A673 (cell line): ENCODE results near the gene APLP2. TPM values are rescaled to one million over a fixed set of nuclear protein-coding genes. Genes with fewer than 3 reads are reported as not detected.

Experiments used
- BruUV-seq: library from RNA; stranded (reverse); fragments of 400-500 nt; replicated peaks from 2 replicates; lab custom pipeline; 2021; lab: Mats Ljungman, UMichigan
- CTCF ChIA-PET: fragments of 300-600 bp; sonication (Branson Sonifier 250); formaldehyde crosslinking; loops from one replicate; lab custom pipeline; 2022; ENCODE audit warnings: antibody characterized with exemption; lab: Charles Lee
- POLR2A ChIA-PET: fragments of 300-600 bp; sonication (Branson Sonifier 250); formaldehyde crosslinking; loops from one replicate; lab custom pipeline; 2022; ENCODE audit warnings: antibody characterized with exemption; ENCODE audit not compliant: low non-redundant PET; lab: Charles Lee
- DNase-seq: peaks from one replicate; pipeline ENCODE4 v3.0.0-alpha.2; 2015; ENCODE audit warnings: low spot score
- H3K27ac ChIP-seq: fragments of 200-600 bp; sonication (generic); 2 replicates; pipeline ENCODE4 v1.5.1; 2016; ENCODE audit warnings: mixed run types, low read depth, mild to moderate bottlenecking, mixed read lengths, antibody characterized with exemption, low read length; ENCODE audit not compliant: poor library complexity, severe bottlenecking
- H3K27me3 ChIP-seq: fragments of 200-600 bp; sonication (generic); replicated peaks from 2 replicates; pipeline ENCODE4 v1.6.1; 2017; ENCODE audit warnings: mixed run types, low read depth, mild to moderate bottlenecking, mixed read lengths, antibody characterized with exemption, low read length; ENCODE audit not compliant: insufficient read depth, poor library complexity
- H3K36me3 ChIP-seq: fragments of 200-600 bp; sonication (generic); 2 replicates; pipeline ENCODE4 v1.6.1; 2016; ENCODE audit warnings: mixed run types, mild to moderate bottlenecking, mixed read lengths, antibody characterized with exemption, low read length; ENCODE audit not compliant: insufficient read depth, poor library complexity, severe bottlenecking
- H3K4me1 ChIP-seq: fragments of 200-600 bp; sonication (generic); 2 replicates; pipeline ENCODE4 v1.6.1; 2017; ENCODE audit warnings: mixed run types, mild to moderate bottlenecking, mixed read lengths, antibody characterized with exemption, low read length; ENCODE audit not compliant: insufficient read depth, poor library complexity, severe bottlenecking
- H3K4me3 ChIP-seq: fragments of 200-600 bp; sonication (generic); 2 replicates; pipeline ENCODE4 v1.5.1; 2016; ENCODE audit warnings: low read depth, mixed run types, mild to moderate bottlenecking, mixed read lengths, low read length; ENCODE audit not compliant: poor library complexity, severe bottlenecking
- H3K9me3 ChIP-seq: fragments of 200-600 bp; sonication (generic); 2 replicates; pipeline ENCODE4 v1.6.1; 2016; ENCODE audit warnings: mixed run types, low read depth, mild to moderate bottlenecking, mixed read lengths, antibody characterized with exemption, low read length; ENCODE audit not compliant: poor library complexity, severe bottlenecking
- EZH2 ChIP-seq: fragments of 200-600 bp; sonication (generic); IDR thresholded peaks from 2 replicates; pipeline ENCODE4 v1.6.1; 2017; ENCODE audit warnings: borderline replicate concordance, low read depth, mild to moderate bottlenecking, mixed read lengths, antibody characterized with exemption, low read length; ENCODE audit not compliant: poor library complexity, severe bottlenecking
- intact Hi-C: fragments of 100-400 bp; cut with micrococcal nuclease; formaldehyde crosslinking; loops from one replicate; pipeline ENCODE4 v1.10.0; 2022; ENCODE audit not compliant: unreplicated experiment
- total RNA-seq: library from RNA; stranded (reverse); gene quantifications from 2 replicates; pipeline ENCODE4 v1.2.3, GENCODE V29; 2021
- TF ChIP-seq, protein P1 (sequence below): fragments of 300-800, 200-600 bp; sonication (generic); conservative IDR thresholded peaks from 2 replicates; pipeline ENCODE4 v1.5.1; 2017; ENCODE audit warnings: low read depth, mild to moderate bottlenecking, antibody characterized with exemption, low read length, moderate library complexity, mixed read lengths

The APLP2 gene
- total RNA-seq, 1 experiment from 2014 or later, result 175 TPM

DNA sequence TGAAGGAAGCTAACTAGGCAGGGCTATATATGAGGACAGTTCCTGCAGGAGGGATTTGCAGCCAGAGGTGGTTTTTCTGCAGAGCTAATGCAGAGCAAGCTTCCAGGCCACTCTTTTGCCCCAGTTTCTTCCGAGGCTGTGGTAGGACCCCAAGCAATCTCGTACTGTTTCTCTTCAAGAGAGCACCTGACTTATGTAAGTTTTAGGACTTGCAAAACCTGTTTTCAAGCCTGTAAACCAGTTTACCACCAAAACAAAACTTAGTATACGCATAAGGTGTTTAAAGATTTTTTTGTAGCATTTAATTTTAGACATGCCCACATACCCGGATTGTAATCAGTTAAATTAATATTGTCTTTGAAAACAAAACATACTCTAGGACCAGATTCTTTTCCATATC, 7.7 kb upstream of the APLP2 start:
- no peak for DNase-seq
- ChIA-PET CTCF (no interaction called here), POLR2A (no interaction called here)
- no peaks in the 10 kb centered on the region for H3K4me1 ChIP-seq
- no peak overlapping the region for H3K4me3 ChIP-seq
- TF ChIP-seq, protein P1, sequence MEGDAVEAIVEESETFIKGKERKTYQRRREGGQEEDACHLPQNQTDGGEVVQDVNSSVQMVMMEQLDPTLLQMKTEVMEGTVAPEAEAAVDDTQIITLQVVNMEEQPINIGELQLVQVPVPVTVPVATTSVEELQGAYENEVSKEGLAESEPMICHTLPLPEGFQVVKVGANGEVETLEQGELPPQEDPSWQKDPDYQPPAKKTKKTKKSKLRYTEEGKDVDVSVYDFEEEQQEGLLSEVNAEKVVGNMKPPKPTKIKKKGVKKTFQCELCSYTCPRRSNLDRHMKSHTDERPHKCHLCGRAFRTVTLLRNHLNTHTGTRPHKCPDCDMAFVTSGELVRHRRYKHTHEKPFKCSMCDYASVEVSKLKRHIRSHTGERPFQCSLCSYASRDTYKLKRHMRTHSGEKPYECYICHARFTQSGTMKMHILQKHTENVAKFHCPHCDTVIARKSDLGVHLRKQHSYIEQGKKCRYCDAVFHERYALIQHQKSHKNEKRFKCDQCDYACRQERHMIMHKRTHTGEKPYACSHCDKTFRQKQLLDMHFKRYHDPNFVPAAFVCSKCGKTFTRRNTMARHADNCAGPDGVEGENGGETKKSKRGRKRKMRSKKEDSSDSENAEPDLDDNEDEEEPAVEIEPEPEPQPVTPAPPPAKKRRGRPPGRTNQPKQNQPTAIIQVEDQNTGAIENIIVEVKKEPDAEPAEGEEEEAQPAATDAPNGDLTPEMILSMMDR, result no peak
- TF ChIP-seq EZH2, result no peak
- peaks cover 14% of the 10 kb centered on the region for H3K27me3 ChIP-seq
- BruUV-seq, result no TSS peak
- H3K9me3 ChIP-seq, result no peaks in the 10 kb centered on the region
- intact Hi-C loops, result no loop called here
- no peaks in the 10 kb centered on the region for H3K36me3 ChIP-seq
- H3K27ac ChIP-seq, result no peak overlapping the region

DNA sequence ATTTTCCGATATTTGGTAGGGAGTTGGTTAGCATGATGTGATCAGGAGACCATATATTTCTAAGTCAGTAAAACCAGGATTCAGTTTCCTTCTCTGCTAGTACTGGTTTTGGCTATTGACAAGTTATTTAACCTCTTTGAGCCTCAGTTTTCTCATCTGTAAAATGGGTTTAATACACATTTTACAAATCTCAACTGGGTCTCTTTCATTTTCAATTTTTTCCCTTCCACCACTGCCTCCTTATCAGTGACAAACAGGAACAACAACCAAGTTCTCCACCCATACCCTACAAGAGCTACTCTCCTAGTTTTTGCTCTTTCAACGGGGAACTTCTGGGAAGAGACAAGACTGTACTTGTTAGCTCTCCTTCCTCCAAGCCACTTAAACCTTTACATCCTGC, 6.2 kb upstream of the APLP2 start:
- no peak overlapping the region for H3K4me3 ChIP-seq
- H3K27me3 ChIP-seq, result peaks cover 4% of the 10 kb centered on the region
- H3K27ac ChIP-seq, result no peak overlapping the region
- H3K4me1 ChIP-seq, result peaks cover 2% of the 10 kb centered on the region
- intact Hi-C loops, result no loop called here
- BruUV-seq, result no TSS peak
- H3K9me3 ChIP-seq, result no peaks in the 10 kb centered on the region
- ChIA-PET POLR2A (interaction anchor here (0.6 kb wide), 1 partner anchor 18 kb away, joined by 6 read pairs; no protein-coding TSS in a partner anchor), CTCF (no interaction called here)
- TF ChIP-seq, protein P1, result no peak
- TF ChIP-seq EZH2, result no peak
- H3K36me3 ChIP-seq, result no peaks in the 10 kb centered on the region
- DNase-seq, result no peak

DNA sequence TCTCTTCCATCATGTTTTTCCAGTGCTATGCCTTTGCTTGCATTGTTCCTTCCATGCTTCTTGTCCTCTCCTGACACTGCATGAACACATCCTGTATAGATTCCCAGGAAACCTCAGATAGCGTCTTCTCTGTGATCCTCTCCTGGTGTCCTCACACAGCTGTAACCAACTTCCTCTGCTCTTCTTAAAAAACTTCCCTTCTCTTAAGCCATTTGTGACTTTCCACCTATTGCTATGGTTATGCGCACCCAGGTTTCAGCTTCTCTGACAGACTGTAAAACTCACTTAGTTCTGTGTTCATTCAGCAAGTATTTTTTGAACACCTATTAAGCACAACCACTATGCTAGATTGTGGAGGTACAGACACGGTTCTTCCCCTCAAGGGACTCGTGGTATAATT, 5.1 kb upstream of the APLP2 start:
- Histone ChIP-seq H3K36me3 (no peaks in the 10 kb centered on the region), H3K27me3 (peaks cover 4% of the 10 kb centered on the region), H3K27ac (no peak overlapping the region), H3K9me3 (no peaks in the 10 kb centered on the region), H3K4me1 (peaks cover 2% of the 10 kb centered on the region), H3K4me3 (no peak overlapping the region)
- no peak for DNase-seq
- CTCF ChIA-PET, result no interaction called here
- BruUV-seq, result no TSS peak
- TF ChIP-seq, protein P1, result no peak
- no peak for TF ChIP-seq EZH2
- POLR2A ChIA-PET, result no interaction called here
- intact Hi-C loops, result no loop called here
